ENCODE measurements around the gene IQGAP2. TPM values are rescaled to one million over a fixed set of nuclear protein-coding genes. Genes with fewer than 3 reads are reported as not detected.
"Not testable (repeated sequence)": the region's sequence is repeated elsewhere in the genome, so short reads cannot be mapped to it uniquely, and the experiment has no call there.

Gene IQGAP2, protein sequence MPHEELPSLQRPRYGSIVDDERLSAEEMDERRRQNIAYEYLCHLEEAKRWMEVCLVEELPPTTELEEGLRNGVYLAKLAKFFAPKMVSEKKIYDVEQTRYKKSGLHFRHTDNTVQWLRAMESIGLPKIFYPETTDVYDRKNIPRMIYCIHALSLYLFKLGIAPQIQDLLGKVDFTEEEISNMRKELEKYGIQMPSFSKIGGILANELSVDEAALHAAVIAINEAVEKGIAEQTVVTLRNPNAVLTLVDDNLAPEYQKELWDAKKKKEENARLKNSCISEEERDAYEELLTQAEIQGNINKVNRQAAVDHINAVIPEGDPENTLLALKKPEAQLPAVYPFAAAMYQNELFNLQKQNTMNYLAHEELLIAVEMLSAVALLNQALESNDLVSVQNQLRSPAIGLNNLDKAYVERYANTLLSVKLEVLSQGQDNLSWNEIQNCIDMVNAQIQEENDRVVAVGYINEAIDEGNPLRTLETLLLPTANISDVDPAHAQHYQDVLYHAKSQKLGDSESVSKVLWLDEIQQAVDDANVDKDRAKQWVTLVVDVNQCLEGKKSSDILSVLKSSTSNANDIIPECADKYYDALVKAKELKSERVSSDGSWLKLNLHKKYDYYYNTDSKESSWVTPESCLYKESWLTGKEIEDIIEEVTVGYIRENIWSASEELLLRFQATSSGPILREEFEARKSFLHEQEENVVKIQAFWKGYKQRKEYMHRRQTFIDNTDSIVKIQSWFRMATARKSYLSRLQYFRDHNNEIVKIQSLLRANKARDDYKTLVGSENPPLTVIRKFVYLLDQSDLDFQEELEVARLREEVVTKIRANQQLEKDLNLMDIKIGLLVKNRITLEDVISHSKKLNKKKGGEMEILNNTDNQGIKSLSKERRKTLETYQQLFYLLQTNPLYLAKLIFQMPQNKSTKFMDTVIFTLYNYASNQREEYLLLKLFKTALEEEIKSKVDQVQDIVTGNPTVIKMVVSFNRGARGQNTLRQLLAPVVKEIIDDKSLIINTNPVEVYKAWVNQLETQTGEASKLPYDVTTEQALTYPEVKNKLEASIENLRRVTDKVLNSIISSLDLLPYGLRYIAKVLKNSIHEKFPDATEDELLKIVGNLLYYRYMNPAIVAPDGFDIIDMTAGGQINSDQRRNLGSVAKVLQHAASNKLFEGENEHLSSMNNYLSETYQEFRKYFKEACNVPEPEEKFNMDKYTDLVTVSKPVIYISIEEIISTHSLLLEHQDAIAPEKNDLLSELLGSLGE (N-terminal part only)
- 10 to 100 TPM; 67.9 to 97.7 (median 83.5) TPM for polyA plus RNA-seq (ENCODE audit: insufficient read length in 4 of 4)

DNA sequence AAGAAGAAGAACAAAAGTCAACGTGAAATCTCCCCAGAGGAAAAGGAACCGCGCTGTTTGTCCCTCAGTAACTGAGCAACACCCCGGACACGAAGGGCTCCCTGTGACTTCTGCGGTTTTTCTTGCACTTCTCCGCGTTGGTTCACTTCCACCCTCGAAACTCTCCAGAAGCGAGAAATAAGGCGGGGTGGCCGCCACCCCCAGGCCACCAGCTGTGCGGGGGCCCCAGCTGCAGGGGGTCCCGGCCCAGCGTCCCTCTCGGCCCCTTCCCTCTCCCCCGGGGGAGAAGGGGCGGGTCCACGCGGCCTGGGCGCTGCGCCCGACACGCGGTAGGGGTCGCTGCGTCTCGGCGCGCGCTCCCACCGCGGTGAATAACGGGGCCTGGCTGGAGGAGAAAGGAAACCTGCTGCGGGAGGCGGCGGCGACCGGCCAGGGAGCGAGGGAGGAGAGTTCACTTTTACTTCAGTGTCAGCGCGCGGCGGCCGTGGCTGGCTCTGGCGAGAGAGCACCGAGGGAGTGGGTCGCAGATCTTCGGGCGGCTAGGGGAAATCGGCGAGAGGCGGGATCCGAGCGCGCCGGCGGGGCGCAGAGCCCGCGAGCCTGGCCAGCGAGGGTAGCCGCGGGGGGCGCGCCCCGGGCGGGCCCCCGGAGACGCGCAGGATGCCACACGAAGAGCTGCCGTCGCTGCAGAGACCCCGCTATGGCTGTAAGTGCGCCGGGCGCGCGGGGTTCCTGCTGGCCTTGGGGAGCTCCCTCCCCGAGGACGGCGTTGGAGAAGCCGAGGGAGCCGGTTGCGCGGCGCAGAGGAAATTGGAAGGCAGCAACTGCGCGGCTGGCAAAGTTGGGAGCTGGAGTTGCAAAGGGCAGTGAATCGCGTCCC, at the start of gene IQGAP2:
TSS of gene IQGAP2 (plus strand) at position 400 of the 880 bp plus-strand sequence. CDS start at position 661, 261 bp downstream.
- DNase-seq (ENCODE audit: low read depth in 4 of 4, low spot score in 3 of 4): peak in 2 of 4 donors; percentile 73 to 81

DNA sequence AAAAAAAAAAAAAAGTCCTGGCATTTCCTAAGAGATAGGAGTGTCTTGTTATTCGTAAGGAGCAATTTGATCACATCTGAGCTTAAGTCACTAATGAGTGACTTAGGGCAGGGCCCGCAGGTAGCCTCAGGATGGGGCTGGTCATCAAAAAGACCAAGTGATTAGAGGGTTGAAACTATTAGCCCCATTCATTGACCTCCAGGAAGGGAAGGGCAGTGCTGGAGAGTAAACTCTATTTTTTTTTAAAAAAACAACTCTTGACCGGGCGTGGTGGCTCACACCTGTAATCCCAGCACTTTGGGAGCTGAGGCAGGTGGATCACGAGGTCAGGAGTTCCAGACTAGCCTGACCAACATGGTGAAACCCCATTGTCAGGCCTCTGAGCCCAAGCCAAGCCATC, 46.2 kb upstream of the IQGAP2 start:
- DNase-seq (ENCODE audit: low read depth in 4 of 4, low spot score in 3 of 4): no peak

DNA sequence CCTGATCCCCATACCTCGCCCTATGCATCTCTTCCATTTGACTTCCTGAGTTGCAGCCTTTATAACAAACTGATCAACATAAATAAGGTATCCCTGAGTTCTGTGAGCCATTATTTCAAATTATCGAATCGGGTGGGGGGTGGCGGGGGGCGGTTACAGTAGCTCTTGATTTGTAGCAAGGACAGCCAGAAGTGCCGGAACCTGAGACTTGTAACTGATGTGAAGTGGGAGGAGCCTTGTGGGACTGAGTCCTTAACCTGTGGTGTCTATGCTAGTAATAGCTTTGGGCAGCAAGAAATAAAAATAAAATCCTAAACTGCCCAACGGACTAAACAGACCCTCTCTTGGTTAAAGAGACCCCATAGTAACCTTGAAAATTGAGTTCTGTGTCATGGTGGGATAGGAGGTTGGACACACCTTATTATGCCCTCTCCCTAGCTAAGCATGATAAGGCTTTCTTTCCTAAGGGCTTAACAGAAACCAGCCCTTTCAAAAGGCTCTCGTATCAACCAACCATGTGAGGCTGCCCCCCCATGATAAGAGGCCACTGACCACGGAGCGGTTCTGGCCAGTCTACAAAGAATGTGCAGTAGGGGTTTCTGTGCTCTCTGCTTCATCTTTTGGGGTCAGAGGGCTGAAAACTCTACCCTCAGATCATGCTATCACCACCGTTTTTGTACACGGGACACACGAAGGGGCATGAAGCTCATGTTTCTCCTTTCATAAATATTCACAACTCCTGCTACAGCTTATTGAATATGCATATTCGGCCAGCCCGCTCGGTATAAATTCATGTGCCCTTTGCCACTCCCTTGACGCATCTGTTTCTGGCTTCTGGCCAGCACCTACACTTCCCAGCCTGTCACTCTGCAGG, 39.5 kb upstream of the IQGAP2 start:
- DNase-seq (ENCODE audit: low read depth in 4 of 4, low spot score in 3 of 4): no peak

DNA sequence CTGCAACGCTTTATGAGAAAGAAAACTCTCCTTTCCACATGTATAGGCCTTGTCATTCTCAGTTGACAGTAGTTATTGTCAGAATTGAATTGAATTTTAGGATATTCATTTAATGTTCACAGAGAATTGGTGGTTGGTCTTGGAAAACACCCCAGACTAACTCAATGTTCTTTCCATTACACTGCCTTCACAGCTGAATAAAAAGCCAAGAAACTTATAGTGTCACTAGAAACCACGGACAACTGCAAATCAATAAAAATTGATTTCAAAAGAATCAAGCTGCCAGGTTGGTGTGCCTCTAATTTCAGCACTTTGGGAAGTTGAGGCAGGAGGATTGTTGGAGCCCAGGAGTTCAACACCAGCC, 38.9 kb upstream of the IQGAP2 start:
- no peak for DNase-seq (ENCODE audit: low read depth in 4 of 4, low spot score in 3 of 4)

DNA sequence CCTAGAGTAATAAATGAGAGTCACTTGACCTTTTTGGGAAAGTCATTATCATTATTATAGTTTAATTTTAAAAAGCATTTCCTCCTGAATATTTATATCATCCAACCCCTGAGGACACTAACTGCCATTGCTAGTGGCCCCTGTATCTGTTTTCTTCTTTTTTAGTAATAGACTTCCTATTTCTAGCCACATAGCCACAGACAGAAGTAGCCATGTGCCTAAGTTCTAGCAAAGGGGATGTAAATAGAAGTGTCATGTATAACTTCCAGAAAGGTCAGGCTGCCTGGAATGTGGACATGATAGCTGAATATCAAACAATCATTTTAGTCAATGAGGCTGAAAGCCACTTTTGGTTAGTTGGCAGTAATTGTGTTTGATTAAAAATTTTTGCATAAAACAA, 37.5 kb upstream of the IQGAP2 start:
- DNase-seq (ENCODE audit: low read depth in 4 of 4, low spot score in 3 of 4): no peak

DNA sequence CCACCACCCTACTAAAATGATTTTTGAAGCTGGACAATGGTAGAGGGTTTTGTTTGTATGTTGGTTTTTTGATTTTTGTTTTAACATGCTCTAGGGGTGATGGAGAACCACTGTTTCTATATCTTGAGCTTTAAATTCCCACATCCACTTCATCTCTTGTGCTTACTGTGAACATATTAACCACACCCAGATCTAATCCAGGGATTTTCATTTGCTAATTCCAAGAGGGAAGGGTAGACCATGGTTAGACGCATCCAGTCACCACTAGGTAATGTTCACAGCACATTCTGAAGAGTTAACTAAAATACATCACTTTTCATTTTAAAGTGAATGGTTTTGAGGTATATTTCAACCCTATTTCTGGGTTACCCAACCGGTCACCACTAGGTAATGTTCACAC, 36.5 kb upstream of the IQGAP2 start:
- no peak for DNase-seq (ENCODE audit: low read depth in 4 of 4, low spot score in 3 of 4)

DNA sequence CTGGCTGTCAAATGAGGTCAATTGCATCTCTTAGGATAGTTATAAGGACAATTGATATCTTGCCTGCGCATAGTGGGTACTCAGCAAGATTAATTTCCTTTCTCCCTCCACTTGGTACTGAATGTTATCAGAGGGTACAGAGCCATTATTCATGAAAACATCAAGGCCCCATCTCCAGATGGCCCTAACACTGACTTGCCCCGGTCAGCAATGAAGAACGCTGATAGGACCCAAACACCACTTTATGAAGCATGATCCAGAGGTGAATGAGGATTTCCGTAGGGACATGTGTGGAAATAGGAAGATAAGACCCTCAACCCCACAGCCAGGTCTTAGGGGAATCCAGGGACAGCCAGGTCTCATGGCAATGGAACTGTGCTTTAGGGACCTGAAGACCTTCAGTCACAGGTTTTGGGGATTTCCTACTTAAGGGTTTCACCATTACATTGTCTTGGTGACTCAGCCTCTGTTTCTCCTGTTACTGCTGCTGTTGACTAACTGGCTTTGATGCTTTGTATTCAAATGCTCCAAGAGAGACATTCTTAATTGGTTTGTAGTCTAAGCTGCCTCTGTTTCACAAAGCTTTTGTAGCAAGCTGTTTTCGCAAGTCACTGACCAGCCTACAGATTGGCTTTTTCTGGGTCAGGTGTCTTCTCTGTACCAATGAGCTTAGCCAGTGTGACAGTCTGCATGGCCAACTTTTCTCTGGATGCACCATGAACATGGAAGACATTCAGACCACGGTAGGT, 35.3 kb upstream of the IQGAP2 start:
- no peak for DNase-seq (ENCODE audit: low read depth in 4 of 4, low spot score in 3 of 4)

DNA sequence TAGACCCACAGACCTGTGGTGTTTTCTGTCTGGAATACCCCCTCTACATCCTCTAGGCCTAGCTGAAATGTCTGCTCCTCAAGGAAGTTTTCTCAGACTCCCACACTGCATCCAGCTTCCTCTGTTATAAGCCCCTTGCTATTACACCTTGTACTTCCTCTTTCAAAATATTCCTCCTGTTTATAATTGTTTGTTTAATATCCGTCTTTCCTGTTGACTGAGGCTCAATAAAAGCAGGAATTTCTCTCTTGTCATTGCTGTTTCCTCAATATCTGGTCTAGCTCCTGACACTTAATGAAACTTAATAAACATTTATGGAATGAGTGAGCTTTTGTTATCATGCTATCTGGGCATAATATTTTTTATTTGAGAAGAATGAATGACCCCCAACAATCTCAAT, 34.1 kb upstream of the IQGAP2 start:
- no peak for DNase-seq (ENCODE audit: low read depth in 4 of 4, low spot score in 3 of 4)

DNA sequence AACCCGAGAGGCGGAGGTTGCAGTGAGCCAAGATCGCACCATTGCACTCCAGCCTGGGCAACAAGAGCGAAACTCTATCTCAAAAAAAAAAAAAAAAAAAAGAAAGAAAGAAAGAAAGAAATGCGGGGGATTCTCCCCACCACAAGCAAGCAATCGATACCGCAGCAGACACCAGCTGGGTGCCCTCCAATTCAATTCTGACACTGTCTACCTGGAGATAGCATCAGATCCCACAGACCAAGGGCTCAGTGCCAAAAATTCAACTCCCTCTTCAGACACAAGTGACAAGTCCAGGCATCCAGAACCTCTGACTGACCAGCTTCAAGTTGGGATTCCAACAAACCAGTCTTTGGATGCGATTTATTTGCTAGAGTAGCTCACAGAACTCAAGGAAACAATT, 33.4 kb upstream of the IQGAP2 start:
- not testable (repeated sequence) for DNase-seq (ENCODE audit: low read depth in 4 of 4, low spot score in 3 of 4)

DNA sequence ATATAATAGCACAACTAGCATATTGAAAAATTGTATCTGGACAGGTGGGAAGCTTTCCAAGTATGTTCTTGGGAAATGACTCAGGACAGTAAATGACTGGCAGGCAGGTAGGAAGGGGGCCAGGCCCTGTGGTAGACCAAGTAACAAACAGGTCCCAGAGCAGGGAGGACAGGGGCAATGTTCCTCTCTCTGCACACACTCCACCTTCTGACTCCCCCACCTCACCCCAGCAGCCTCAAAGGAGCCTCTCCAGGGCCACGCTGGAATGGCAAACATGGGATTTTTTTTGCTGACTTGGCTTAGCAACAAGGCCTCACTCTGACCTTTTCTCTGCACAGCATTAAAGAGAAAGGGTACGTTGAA, 31.1 kb upstream of the IQGAP2 start:
- DNase-seq (ENCODE audit: low read depth in 4 of 4, low spot score in 3 of 4): no peak

DNA sequence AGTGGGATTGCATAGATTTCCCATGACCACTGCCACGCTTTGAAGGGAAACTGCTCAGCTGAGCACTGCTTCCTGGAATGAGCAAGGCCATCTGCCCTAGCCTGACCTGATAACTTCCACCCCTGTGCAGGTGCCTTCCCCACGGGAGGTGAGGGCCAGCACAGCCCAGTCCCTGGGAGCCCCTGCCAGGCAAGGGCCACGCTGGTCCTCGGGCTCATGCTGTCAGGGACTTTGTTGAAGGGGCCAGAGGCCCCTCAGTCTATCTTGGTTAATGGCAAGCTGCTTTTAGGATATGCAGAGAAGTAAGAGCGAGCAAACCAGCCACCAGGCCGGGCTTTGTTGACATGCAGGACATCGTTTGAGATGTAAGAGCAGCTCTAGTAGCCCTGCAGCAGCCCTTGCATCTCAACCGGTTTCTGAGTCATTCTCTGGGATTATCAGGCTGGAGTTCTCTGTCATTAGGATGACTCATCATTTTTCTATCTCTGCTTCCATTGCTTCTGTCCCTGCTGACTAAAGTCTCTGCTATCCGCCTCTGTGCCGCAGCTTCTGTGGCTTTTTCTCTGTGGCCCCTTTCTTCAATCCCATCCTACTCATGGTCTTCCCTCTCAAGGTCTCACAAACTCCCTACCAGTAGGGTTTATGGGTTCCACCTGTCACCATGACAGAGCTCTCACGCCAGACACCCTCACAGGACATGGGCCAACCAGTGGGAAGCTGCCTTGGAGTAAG, 30.6 kb upstream of the IQGAP2 start:
- no peak for DNase-seq (ENCODE audit: low read depth in 4 of 4, low spot score in 3 of 4)

DNA sequence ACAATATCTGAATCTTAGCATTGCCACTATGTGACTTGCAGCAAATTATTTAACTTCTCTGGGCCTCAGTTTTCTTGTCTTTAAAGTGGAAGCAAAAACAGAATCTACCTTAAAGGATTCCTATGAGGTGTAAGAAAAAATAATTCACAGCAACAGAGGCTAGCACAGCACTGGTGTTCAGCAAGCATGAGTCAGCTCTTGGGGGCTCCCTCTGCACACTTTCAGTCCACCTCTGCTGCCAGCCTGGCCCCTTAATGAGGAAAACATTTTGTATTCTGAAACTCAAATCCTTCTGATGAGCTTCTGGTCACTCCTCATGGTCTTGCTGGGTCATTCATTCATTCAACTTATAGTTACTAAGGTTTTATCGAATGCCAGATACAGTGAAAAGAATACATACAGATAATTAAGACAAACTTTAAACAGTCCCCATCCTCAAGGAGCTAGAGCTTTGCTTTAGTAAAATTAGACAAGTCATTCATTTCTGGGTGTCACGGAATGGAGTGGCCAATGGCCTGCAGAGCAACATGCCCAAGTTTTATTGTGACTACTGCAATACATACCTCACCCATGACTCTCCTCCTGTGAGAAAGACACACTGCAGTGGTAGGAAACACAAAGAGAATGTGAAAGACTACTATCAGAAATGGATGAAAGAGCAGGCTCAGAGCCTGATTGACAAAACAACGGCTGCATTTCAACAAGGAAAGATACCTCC, 26.8 kb upstream of the IQGAP2 start:
- DNase-seq (ENCODE audit: low read depth in 4 of 4, low spot score in 3 of 4): no peak

DNA sequence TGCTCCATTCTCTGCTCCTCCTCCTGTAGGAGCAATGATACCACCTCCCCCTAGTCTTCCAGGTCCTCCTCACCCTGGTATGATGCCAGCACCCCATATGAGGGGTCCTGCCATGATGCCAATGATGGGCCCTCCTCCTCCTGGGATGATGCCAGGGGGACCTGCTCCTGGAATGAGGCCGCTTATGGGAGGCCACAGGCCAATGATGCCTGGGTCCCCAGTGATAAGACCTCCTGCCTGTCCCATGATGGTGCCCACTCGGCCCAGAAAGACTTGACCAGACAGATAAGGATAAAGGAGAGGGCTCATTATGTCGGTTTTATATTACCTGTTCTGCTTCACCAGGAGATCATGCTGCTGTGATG, 26.2 kb upstream of the IQGAP2 start:
- DNase-seq (ENCODE audit: low read depth in 4 of 4, low spot score in 3 of 4): no peak

DNA sequence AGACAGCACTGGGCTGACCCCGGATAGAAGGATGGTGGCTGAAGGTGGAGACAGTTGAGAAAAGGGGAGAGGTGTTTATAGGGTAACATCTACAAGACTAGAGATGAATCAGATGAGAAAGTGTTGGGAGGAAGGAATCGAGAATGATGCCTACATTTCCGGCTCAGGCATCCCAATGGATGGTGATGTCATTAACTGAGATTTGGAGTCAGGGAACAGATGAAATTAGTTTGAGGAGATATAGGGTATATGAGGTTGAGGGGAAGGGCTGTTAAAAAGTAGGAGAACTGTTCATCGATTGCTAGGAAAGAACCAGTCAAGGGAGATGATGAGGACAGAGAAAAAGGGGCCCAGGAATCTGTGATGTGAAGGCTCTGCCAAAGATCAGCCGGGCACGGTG, 24.7 kb upstream of the IQGAP2 start:
- no peak for DNase-seq (ENCODE audit: low read depth in 4 of 4, low spot score in 3 of 4)

DNA sequence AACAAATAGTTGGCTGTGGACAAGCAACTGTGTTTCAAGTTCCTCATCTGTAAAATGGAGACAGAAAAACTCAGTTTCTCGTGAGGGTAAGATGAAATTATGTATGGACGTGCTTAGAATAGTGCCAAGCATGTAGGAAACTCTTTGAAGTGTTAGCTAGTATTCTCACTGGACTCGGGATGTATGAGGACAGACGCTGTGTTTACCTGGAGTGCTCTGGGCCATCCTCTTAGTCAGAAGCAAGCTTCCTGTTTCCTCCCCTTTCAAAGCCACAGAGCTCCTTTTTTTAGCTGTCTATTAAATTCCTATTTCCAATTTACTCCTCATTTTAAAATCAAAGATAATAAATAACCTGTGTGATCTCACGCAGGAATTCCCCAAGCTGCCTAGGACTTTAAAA, 23.8 kb upstream of the IQGAP2 start:
- no peak for DNase-seq (ENCODE audit: low read depth in 4 of 4, low spot score in 3 of 4)

DNA sequence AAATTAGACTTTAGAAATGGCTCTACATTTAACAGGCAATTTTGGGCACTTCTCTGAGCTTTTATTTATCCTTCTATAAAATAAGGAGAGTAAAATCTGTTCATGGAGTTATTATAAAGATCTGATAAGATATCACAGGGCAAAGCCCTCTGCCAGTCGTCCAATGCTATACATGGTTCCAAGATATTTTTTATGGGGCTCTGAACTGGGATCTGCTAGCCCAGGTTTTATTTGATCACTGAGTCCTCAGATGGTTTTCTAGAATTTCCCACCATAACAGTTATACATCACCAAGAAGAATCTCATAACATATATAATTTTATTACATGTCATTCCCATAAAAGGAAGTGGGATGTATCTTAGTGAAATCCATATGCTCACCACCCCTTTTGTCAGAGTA, 23.2 kb upstream of the IQGAP2 start:
- DNase-seq (ENCODE audit: low read depth in 4 of 4, low spot score in 3 of 4): no peak
